GM20000 (cell line): Measurements from ENCODE around the gene MPL.

Source experiments
- DNase-seq: peaks from one replicate; pipeline ENCODE4 v3.0.0; 2012; ENCODE audit warnings: low spot score
- TF ChIP-seq, protein P1 (sequence below): IDR thresholded peaks from 2 replicates; pipeline ENCODE4 v1.5.1; 2012; ENCODE audit warnings: mild to moderate bottlenecking, control low read depth; ENCODE audit errors: extremely low read depth, missing control alignments

The MPL gene

DNA sequence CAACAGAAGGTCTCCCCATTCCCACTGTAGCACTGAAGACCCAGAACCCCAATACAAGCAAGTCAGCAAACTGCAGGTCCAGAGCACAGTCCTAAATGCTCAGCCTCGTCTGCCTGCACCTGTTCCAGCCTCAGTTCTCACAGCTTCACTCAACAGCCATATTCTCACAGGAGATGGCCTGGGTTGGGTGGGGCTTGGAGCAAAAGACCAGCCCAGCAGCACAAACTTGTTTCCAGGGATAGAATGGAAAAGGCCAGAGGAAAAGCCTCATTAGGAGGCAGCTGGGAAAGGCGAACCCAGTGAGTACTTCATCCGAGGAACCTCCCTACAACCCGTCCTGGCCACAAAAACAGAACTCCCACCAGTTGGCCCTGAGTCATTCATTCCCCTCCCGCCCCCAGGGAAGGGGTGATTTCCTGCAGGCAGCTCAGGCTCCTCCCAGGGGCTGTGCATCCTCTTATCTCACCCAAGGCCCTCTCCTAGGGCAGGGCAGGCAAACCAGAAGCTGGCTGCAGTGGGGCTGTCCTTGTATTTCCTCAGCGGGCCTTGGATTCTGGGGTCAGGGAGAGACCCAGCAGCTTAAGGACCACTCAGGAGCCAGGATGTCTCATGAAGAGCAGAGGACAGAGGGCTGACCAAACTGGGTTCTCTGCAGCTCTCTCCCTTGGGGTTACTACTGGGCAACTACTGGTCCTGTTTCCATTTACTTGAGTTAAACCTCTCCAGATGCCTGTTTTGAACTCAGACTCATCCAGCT is 7.4 kb upstream of the MPL start:
- peak; percentile 75 for DNase-seq
- TF ChIP-seq, protein P1, sequence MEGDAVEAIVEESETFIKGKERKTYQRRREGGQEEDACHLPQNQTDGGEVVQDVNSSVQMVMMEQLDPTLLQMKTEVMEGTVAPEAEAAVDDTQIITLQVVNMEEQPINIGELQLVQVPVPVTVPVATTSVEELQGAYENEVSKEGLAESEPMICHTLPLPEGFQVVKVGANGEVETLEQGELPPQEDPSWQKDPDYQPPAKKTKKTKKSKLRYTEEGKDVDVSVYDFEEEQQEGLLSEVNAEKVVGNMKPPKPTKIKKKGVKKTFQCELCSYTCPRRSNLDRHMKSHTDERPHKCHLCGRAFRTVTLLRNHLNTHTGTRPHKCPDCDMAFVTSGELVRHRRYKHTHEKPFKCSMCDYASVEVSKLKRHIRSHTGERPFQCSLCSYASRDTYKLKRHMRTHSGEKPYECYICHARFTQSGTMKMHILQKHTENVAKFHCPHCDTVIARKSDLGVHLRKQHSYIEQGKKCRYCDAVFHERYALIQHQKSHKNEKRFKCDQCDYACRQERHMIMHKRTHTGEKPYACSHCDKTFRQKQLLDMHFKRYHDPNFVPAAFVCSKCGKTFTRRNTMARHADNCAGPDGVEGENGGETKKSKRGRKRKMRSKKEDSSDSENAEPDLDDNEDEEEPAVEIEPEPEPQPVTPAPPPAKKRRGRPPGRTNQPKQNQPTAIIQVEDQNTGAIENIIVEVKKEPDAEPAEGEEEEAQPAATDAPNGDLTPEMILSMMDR: no peak

DNA sequence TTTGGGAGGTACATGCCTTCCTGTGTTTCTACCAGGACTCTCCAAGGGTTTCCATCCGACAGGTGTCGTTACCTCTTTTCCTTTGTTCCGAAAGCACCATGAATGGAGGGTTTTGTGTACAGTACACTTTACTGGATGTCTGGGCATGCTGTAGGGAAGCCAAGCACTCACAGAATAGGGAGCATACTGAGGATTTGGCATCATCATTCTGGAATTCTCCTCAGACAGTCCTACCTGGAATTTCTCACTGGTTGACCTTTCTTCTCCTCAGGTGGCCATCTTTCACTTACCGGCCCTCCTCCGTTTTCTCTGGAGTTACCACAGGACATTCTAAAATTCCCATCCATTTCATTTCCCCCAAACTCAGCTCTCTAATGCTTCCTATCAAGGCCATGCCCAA is 5.9 kb upstream of the MPL start:
- TF ChIP-seq, protein P1: no peak
- DNase-seq: no peak

DNA sequence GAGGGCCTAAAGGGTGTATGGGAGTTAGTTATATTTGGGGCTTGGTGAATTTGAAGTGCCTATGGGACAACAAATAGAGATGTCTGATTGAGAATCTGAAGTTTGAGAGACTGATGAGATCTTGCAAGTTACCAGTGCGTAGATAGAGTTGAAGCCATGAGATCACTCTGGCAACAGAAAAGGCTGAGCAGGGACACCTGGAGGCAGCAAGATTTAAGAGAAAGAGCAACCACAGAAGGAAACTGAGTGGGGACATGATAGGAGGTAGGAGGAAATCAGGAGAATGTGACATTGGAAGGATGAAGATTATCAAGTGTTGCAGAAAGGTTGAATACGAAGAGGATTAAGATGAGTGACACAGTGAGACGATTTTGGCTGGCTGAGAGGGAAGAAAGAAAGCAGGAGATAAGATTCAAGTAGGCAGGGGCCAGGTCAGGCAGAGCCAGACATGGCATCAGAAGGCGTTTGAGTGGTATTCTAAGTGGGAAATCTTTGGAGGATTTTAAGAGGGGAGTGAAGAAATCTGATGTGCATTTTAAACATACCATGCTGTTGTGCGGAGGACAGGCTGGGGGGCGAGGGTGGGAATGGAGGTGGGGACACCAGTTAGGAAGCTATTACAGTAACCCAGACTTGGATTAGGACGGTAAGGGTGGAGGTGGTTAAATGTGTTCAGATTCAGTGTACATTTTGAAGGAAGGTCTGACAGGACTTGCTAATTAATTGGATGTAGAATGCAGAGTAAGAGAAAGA is 3.0 kb upstream of the MPL start:
- DNase-seq: no peak
- TF ChIP-seq, protein P1: no peak

DNA sequence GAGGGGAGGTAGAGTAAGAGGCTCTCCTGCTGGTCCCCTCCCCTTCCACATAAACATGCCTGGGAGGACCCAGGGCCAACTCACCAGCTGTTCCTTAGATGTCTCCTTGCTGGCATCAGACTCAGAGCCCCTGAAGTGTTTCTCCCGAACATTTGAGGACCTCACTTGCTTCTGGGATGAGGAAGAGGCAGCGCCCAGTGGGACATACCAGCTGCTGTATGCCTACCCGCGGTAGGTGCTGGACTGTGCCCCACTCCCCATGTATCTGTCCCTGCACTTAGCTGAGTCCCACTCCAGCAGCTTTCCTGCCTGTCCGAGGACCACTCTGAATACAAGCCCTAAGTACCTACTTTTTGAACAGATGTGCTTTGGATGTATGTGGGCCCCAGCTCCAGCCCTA is 383 bp downstream of the MPL start:
- TF ChIP-seq, protein P1: no peak
- no peak for DNase-seq

DNA sequence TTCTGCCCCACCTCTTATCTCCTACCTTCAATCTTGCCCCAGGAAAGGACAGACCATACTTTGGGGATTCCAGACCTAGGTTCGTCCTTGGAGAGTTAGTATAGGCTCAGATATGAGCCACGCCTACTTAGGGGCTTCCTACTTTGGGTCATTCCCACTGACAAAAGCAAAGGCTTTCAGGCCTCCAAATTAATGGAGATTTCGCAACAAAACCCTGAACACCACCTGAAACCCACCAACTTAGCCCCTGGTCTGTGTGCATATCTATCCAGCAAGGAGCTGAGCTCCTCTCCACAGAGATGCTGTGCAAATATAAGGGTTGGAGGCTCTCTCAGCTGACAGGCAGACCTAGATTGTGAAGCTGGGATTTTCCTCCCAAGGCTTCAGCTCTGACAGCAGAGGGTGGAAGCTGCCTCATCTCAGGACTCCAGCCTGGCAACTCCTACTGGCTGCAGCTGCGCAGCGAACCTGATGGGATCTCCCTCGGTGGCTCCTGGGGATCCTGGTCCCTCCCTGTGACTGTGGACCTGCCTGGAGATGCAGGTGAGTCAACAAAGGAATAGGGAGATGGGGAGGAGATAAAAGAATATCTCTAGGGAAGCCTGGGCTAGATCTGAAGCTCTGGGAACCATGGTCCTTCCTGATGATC is 2.1 kb downstream of the MPL start:
- TF ChIP-seq, protein P1: no peak
- DNase-seq: no peak

DNA sequence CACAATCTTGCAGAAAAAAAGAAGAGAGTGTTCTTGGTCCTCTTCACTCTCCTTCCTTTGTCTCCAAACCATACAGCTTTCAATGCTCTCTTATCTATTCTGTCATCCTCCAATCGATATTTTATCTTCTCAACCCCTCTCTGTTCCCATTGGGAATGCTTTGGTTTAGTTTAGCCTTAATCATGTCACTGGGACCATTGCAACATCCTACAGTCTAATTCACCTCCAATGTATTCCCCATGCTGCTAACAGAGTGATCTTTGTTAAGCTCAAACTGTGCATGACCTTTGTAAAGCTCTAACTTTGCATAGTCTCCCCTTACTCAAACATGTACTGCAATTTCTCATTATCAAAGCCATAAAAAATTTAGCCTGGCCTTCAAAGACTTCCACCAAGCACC is 2.9 kb downstream of the MPL start:
- TF ChIP-seq, protein P1: no peak
- DNase-seq: no peak
